Fibroblast of lung (primary cell): ENCODE data around the gene ZNF598. TPM values are rescaled to one million over a fixed set of nuclear protein-coding genes. Genes with fewer than 3 reads are reported as not detected.

Source experiments
- DNase-seq, 2 donors: peaks; one replicate each; pipeline versions ENCODE4 v3.0.0 to v3.0.0-alpha.2; 2010; ENCODE audit warnings: low read depth in 2 of 2
- H2AFZ ChIP-seq: 2 replicates; pipeline ENCODE4 v1.5.1; 2012; ENCODE audit warnings: low read length, control low read depth, inconsistent platforms
- H3K27ac ChIP-seq: 2 replicates; pipeline ENCODE4 v1.5.1; 2011; ENCODE audit warnings: low read length, control low read depth; ENCODE audit not compliant: insufficient read depth
- H3K27me3 ChIP-seq: 2 replicates; pipeline ENCODE4 v1.5.1; 2011; ENCODE audit warnings: mild to moderate bottlenecking, low read length; ENCODE audit not compliant: control insufficient read depth, insufficient read depth
- H3K36me3 ChIP-seq: 2 replicates; pipeline ENCODE4 v1.5.1; 2011; ENCODE audit warnings: low read length; ENCODE audit not compliant: control insufficient read depth, insufficient read depth
- H3K4me1 ChIP-seq: 2 replicates; pipeline ENCODE4 v1.5.1; 2011; ENCODE audit warnings: low read length; ENCODE audit not compliant: control insufficient read depth, insufficient read depth; ENCODE audit errors: extremely low read depth
- H3K4me2 ChIP-seq: 2 replicates; pipeline ENCODE4 v1.5.1; 2011; ENCODE audit warnings: low read length, control low read depth; ENCODE audit not compliant: insufficient read depth; ENCODE audit errors: extremely low read depth
- H3K4me3 ChIP-seq, 4 experiments: fragments of 200-600 bp in 1 of 4; sonication (generic) in 1 of 4; replicated peaks in 1 of 4; 2 replicates each; pipeline ENCODE4 v1.5.1; 2011 to 2016; ENCODE audit warnings: low read length in 4 of 4, low read depth in 3 of 4, mild to moderate bottlenecking in 3 of 4, control low read depth in 2 of 4, inconsistent platforms in 1 of 4, mixed read lengths in 1 of 4; ENCODE audit not compliant: insufficient read depth in 1 of 4; ENCODE audit errors: control extremely low read depth in 1 of 4
- H3K79me2 ChIP-seq: 2 replicates; pipeline ENCODE4 v1.5.1; 2012; ENCODE audit warnings: mild to moderate bottlenecking, low read length, inconsistent platforms; ENCODE audit not compliant: control insufficient read depth, insufficient read depth
- H3K9ac ChIP-seq: 2 replicates; pipeline ENCODE4 v1.5.1; 2011; ENCODE audit warnings: mild to moderate bottlenecking, low read length, control low read depth; ENCODE audit not compliant: insufficient read depth
- H3K9me3 ChIP-seq: 2 replicates; pipeline ENCODE4 v1.5.1; 2012; ENCODE audit warnings: low read depth, low read length; ENCODE audit not compliant: control insufficient read depth, insufficient read depth
- H4K20me1 ChIP-seq: 2 replicates; pipeline ENCODE4 v1.5.1; 2011; ENCODE audit warnings: low read length; ENCODE audit not compliant: control insufficient read depth, insufficient read depth; ENCODE audit errors: extremely low read depth
- EZH2 ChIP-seq: IDR thresholded peaks from 2 replicates; pipeline ENCODE4 v1.5.1; 2012; ENCODE audit warnings: low read length, control low read depth, mild to moderate bottlenecking; ENCODE audit errors: missing control alignments
- polyA minus RNA-seq: library from RNA; depleted of rRNA, polyadenylated mRNA; stranded (reverse); fragments of >200 nt; gene quantifications from 2 replicates; pipeline ENCODE4 v1.2.3, GENCODE V29; 2011; ENCODE audit warnings: low replicate concordance
- polyA plus RNA-seq, 2 donors: library from polyadenylated mRNA; depleted of rRNA in 1 of 2; stranded (reverse) in 1 of 2; unstranded in 1 of 2; fragments of >200 nt; gene quantifications; 2 replicates each; pipeline ENCODE4 v1.2.1, GENCODE V29; 2011 to 2012; ENCODE audit warnings: missing spikeins in 1 of 2
- total RNA-seq: library from RNA; depleted of rRNA; stranded (reverse); fragments of >200 nt; gene quantifications from 2 replicates; pipeline ENCODE4 v1.2.1, GENCODE V29; 2014
- TF ChIP-seq, protein P1 (sequence below), 2 donors: IDR thresholded peaks in 1 of 2; conservative IDR thresholded peaks in 1 of 2; 1 replicate in 1 of 2; 2 replicates in 1 of 2; pipeline ENCODE4 v1.5.1; 2011 to 2012; ENCODE audit warnings: low read length in 2 of 2, control low read depth in 1 of 2, inconsistent platforms in 1 of 2, low read depth in 1 of 2, mild to moderate bottlenecking in 1 of 2

The ZNF598 gene
- total RNA-seq = 10.8 and 18.8 TPM in 2 replicates
- 11.6 and 18.7 TPM in 2 replicates for polyA plus RNA-seq
- polyA plus RNA-seq (2012) = 19.6 and 29.9 TPM in 2 replicates
- 14.7 and 15.9 TPM in 2 replicates for polyA minus RNA-seq

DNA sequence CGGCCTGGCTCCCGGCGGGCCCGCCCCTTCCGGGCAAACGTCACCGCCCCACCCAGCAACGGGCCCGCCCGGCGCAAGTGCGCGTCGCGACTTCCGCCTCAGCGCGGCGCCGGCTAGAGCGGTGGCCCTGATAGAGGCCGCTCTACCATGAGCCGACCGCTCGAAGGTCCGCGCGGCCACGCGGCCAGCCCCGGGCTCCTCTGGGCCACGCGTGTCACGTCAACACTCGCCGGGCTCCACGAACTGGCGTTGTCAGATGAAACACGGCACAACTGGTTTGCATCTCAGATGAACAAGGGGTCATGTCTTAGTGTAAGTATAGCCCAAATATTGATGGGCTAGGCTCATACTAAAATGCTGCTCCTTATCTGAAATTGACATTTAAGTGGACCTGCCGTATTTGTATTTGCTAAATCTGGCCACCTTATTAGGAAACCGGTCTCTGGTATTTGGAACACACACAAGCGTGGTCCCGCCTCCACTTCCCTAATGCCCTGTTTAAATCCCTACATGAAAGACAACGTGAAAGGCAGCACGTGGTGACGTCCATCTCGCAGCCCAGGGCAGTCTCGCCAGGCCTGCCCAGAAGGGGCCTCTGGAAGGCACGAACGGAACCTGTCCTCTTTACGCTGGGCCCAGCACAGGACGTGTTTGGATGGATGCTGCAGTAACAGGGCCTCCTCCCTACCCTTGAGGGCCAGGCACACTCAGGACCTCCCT lies at the start of gene ZNF598:
ZNF598 (minus strand) TSS at position 31 of the 720 bp plus-strand sequence.
- Histone ChIP-seq H3K9ac (peak within 1 kb of the TSS; percentile 97), H3K36me3 (peaks cover 3% of the 10 kb centered on the region), H3K4me1 (peaks cover 16% of the 10 kb centered on the region), H4K20me1 (no peaks in the 10 kb centered on the region), H2AFZ (peak within 1 kb of the TSS; percentile 8), H3K79me2 (peaks cover 49% of the 10 kb centered on the region), H3K27me3 (no peaks in the 10 kb centered on the region), H3K4me2 (peak within 1 kb of the TSS; percentile 95), H3K4me3 (peak within 1 kb of the TSS; percentile 63 to 88 (median 80)), H3K27ac (peak within 1 kb of the TSS; percentile 86), H3K9me3 (no peaks in the 10 kb centered on the region)
- DNase-seq = peak; percentile 85 to 88
- TF ChIP-seq, protein P1, sequence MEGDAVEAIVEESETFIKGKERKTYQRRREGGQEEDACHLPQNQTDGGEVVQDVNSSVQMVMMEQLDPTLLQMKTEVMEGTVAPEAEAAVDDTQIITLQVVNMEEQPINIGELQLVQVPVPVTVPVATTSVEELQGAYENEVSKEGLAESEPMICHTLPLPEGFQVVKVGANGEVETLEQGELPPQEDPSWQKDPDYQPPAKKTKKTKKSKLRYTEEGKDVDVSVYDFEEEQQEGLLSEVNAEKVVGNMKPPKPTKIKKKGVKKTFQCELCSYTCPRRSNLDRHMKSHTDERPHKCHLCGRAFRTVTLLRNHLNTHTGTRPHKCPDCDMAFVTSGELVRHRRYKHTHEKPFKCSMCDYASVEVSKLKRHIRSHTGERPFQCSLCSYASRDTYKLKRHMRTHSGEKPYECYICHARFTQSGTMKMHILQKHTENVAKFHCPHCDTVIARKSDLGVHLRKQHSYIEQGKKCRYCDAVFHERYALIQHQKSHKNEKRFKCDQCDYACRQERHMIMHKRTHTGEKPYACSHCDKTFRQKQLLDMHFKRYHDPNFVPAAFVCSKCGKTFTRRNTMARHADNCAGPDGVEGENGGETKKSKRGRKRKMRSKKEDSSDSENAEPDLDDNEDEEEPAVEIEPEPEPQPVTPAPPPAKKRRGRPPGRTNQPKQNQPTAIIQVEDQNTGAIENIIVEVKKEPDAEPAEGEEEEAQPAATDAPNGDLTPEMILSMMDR (conservative IDR thresholded peaks at IDR 0.05 in 1 of 2, IDR thresholded peaks at IDR 0.05 in 1 of 2; ENCODE audit: low read depth in 1 of 2, low read length in 2 of 2) = no peak
- TF ChIP-seq EZH2 = no peak

DNA sequence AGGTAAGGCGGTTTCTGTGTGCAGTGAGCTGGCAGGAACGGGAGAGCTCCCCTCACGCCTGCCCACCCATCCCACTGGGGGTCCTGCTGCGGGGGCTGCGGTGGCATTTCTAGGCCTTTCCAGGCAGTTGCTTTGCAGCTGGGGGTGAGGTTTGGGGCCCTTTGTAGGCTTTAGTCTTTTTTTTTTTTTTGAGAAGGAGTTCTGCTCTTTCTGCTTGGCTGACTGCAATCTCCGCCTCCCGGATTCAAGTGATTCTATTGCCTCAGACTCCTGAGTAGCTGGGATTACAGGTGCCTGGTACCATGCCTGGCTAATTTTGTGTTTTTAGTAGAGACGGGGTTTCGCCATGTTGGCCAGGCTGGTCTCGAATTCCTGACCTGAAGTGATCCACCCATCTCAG lies 49.3 kb upstream of the ZNF598 start:
- DNase-seq = no peak
- no peak overlapping the region for H3K4me2 ChIP-seq
- peaks cover 34% of the 10 kb centered on the region for H3K36me3 ChIP-seq

DNA sequence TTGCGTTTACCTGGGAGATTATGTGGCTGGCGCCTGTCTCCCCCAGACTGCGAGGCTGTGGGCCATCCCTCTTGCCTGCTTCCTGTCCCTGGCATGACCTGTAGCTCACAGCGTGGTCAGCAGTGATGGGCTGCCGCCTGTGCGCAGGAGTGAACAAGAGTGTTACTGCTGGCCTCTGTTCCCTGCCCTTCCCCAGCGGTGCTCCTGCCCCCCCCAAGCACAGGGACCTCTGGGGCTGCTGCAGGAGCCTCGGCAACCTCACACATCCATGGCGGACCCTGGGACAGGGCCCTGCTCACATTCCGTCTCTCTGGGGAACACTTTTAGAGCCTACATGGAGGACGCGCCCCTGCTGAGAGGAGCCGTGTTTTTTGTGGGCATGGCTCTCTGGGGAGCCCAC lies 48.8 kb upstream of the ZNF598 start:
- H4K20me1 ChIP-seq = no peaks in the 10 kb centered on the region
- H3K79me2 ChIP-seq = no peaks in the 10 kb centered on the region
- H2AFZ ChIP-seq = no peak overlapping the region
- no peak overlapping the region for H3K4me3 ChIP-seq
- no peak overlapping the region for H3K9ac ChIP-seq
- H3K27ac ChIP-seq = no peak overlapping the region
- TF ChIP-seq EZH2 = no peak
- TF ChIP-seq, protein P1 (conservative IDR thresholded peaks at IDR 0.05 in 1 of 2, IDR thresholded peaks at IDR 0.05 in 1 of 2; ENCODE audit: low read depth in 1 of 2, low read length in 2 of 2) = no peak
- H3K27me3 ChIP-seq = no peaks in the 10 kb centered on the region
- H3K36me3 ChIP-seq = peaks cover 33% of the 10 kb centered on the region
- H3K4me1 ChIP-seq = no peaks in the 10 kb centered on the region
- DNase-seq = no peak
- no peaks in the 10 kb centered on the region for H3K9me3 ChIP-seq
- no peak overlapping the region for H3K4me2 ChIP-seq

More for the DNA sequence above, 49.3 kb upstream of the ZNF598 start:
- H3K27me3 ChIP-seq = no peaks in the 10 kb centered on the region
- H3K9ac ChIP-seq = no peak overlapping the region
- H3K79me2 ChIP-seq = no peaks in the 10 kb centered on the region
- H3K4me3 ChIP-seq = no peak overlapping the region
- TF ChIP-seq, protein P1 (conservative IDR thresholded peaks at IDR 0.05 in 1 of 2, IDR thresholded peaks at IDR 0.05 in 1 of 2; ENCODE audit: low read depth in 1 of 2, low read length in 2 of 2) = no peak
- no peak for TF ChIP-seq EZH2
- H3K4me1 ChIP-seq = no peaks in the 10 kb centered on the region
- H3K27ac ChIP-seq = no peak overlapping the region
- H2AFZ ChIP-seq = no peak overlapping the region
- no peaks in the 10 kb centered on the region for H3K9me3 ChIP-seq
- no peaks in the 10 kb centered on the region for H4K20me1 ChIP-seq
